NCI-H1092 treated with DMSO at 0.1 percent for 48 hours (cell line): ENCODE measurements around the gene NEIL3.
"Not testable (repeated sequence)": the region's sequence is repeated elsewhere in the genome, so short reads cannot be mapped to it uniquely, and the experiment has no call there.

Source experiments
- DNase-seq: peaks from one replicate; lab custom pipeline; 2025; lab: John Stamatoyannopoulos, UW

NEIL3 gene

GRCh38 chr4:177302371-177303100 lies 7.1 kb upstream of the NEIL3 start:
- DNase-seq: no peak

- no peak for DNase-seq
Measured at GRCh38 chr4:177304094-177304493, 5.6 kb upstream of the NEIL3 start.

- not testable (repeated sequence) for DNase-seq
Measured at GRCh38 chr4:177304864-177305263, 4.8 kb upstream of the NEIL3 start.

- no peak for DNase-seq
Measured at GRCh38 chr4:177308125-177308524, 1.5 kb upstream of the NEIL3 start.

- DNase-seq: no peak
Measured at GRCh38 chr4:177308847-177309521, 690 bp upstream of the NEIL3 start.

- DNase-seq: no peak
Measured at GRCh38 chr4:177311589-177311988, 1.9 kb downstream of the NEIL3 start.

GRCh38 chr4:177313263-177313662 lies 3.6 kb downstream of the NEIL3 start:
- no peak for DNase-seq

- no peak for DNase-seq
Measured at GRCh38 chr4:177315767-177316464, 6.2 kb downstream of the NEIL3 start.

- DNase-seq: no peak
Measured at GRCh38 chr4:177320721-177321120, 11.0 kb downstream of the NEIL3 start.

- no peak for DNase-seq
Measured at GRCh38 chr4:177321647-177322046, 12.0 kb downstream of the NEIL3 start.

GRCh38 chr4:177322266-177322665 lies 12.6 kb downstream of the NEIL3 start:
- no peak for DNase-seq

GRCh38 chr4:177322881-177323280 lies 13.2 kb downstream of the NEIL3 start:
- DNase-seq: no peak

- no peak for DNase-seq
Measured at GRCh38 chr4:177323416-177323815, 13.7 kb downstream of the NEIL3 start.

- DNase-seq: no peak
Measured at GRCh38 chr4:177332119-177332518, 22.4 kb downstream of the NEIL3 start.

- peak; percentile 30 for DNase-seq
Measured at GRCh38 chr4:177339477-177340374, 30.1 kb downstream of the NEIL3 start.

- DNase-seq: no peak
Measured at GRCh38 chr4:177348348-177348747, 38.7 kb downstream of the NEIL3 start.

GRCh38 chr4:177349191-177349590 lies 39.5 kb downstream of the NEIL3 start:
- no peak for DNase-seq

GRCh38 chr4:177351622-177352244 lies 42.1 kb downstream of the NEIL3 start:
- no peak for DNase-seq

- no peak for DNase-seq
Measured at GRCh38 chr4:177356206-177356605, 46.5 kb downstream of the NEIL3 start.

GRCh38 chr4:177356921-177357320 lies 47.2 kb downstream of the NEIL3 start:
- DNase-seq: no peak

GRCh38 chr4:177367336-177367735 lies 57.7 kb downstream of the NEIL3 start:
- DNase-seq: no peak

- no peak for DNase-seq
Measured at GRCh38 chr4:177369372-177369771, 59.7 kb downstream of the NEIL3 start.
